Prostate gland (tissue), 1 donor: ENCODE data around the gene OIP5.

ENCODE experiments used
- POLR2A ChIP-seq: fragments of 450-650 bp; IDR thresholded peaks from one replicate; pipeline ENCODE4 v1.6.1; 2016; ENCODE audit warnings: antibody characterized with exemption, mild to moderate bottlenecking
- POLR2AphosphoS5 ChIP-seq: sonication (generic); formaldehyde crosslinking; IDR thresholded peaks from one replicate; pipeline ENCODE4 v1.6.1; 2017; ENCODE audit warnings: antibody characterized with exemption

GRCh38 chr15:41334293-41335120, 2.1 kb upstream of the OIP5 start:
- no peak for TF ChIP-seq POLR2A
- no peak for TF ChIP-seq POLR2AphosphoS5
